ENCODE results near the gene EDEM1.
"Not testable (repeated sequence)": the region's sequence is repeated elsewhere in the genome, so short reads cannot be mapped to it uniquely, and the experiment has no call there.

EDEM1 gene

GRCh38 chr3:5172018-5172417, 15.5 kb upstream of the EDEM1 start:
- peaks cover 19% of the 10 kb centered on the region for H3K36me3 ChIP-seq (ENCODE audit: insufficient read depth, low read length)
- no peak overlapping the region for H2AFZ ChIP-seq (ENCODE audit: low read length, unreplicated experiment)
- no peak overlapping the region for H3K4me3 ChIP-seq (ENCODE audit: low read depth, low read length)
- H3K4me1 ChIP-seq (ENCODE audit: control insufficient read depth, insufficient read depth, low read length, unreplicated experiment): peaks cover 10% of the 10 kb centered on the region
- H3K79me2 ChIP-seq (ENCODE audit: control insufficient read depth, insufficient read depth, low read length, unreplicated experiment): peaks cover 35% of the 10 kb centered on the region
- no peak overlapping the region for H3K27ac ChIP-seq (ENCODE audit: low read depth, low read length)
- no peaks in the 10 kb centered on the region for H3K27me3 ChIP-seq (ENCODE audit: insufficient read depth, low read length)

GRCh38 chr3:5179036-5179435, 8.5 kb upstream of the EDEM1 start:
- not testable (repeated sequence) for H3K27ac ChIP-seq (ENCODE audit: low read depth, low read length); H3K4me3 ChIP-seq (ENCODE audit: low read depth, low read length); H3K4me1 ChIP-seq (ENCODE audit: control insufficient read depth, insufficient read depth, low read length, unreplicated experiment); H3K79me2 ChIP-seq (ENCODE audit: control insufficient read depth, insufficient read depth, low read length, unreplicated experiment); H2AFZ ChIP-seq (ENCODE audit: low read length, unreplicated experiment); H3K27me3 ChIP-seq (ENCODE audit: insufficient read depth, low read length)
- H3K36me3 ChIP-seq (ENCODE audit: insufficient read depth, low read length): peaks cover 26% of the 10 kb centered on the region

DNA sequence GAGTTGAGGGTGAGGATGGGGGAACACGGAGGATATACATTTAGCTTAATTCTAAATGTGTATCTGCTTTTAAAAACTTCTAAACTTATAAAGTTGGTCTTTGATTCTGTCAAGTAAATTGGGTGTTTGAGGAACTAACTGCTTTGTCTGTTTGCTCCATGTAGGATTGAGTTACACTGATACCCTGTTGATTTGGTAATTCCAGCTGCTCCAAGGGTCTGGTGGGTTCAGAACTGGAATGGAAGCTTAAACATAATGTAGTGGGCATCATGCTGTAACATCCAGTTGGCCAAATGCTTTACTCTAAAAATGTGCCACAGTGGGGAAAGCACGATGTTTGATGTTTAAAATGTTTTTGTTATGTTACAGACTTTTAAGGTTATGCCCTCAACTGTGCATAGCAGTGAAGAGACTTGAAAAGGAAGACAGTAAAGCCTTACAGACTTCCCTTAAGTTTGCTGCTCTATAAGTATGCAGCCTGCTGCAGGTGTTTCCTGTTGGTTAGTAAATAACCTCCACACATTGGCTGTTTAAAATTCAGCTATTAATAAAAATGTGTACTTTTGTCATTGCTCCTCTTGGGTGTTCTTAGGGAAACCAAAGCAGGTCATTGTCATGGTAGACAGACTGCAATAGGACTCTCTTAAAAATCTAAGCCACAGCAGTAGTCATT, 5.9 kb upstream of the EDEM1 start:
- H3K79me2 ChIP-seq (ENCODE audit: control insufficient read depth, insufficient read depth, low read length, unreplicated experiment): no peaks in the 10 kb centered on the region
- H3K27ac ChIP-seq (ENCODE audit: low read depth, low read length): no peak overlapping the region
- no peak overlapping the region for H3K4me3 ChIP-seq (ENCODE audit: low read depth, low read length)
- peaks cover 18% of the 10 kb centered on the region for H3K36me3 ChIP-seq (ENCODE audit: insufficient read depth, low read length)
- no peaks in the 10 kb centered on the region for H3K27me3 ChIP-seq (ENCODE audit: insufficient read depth, low read length)
- no peak overlapping the region for H2AFZ ChIP-seq (ENCODE audit: low read length, unreplicated experiment)
- peaks cover 12% of the 10 kb centered on the region for H3K4me1 ChIP-seq (ENCODE audit: control insufficient read depth, insufficient read depth, low read length, unreplicated experiment)

DNA sequence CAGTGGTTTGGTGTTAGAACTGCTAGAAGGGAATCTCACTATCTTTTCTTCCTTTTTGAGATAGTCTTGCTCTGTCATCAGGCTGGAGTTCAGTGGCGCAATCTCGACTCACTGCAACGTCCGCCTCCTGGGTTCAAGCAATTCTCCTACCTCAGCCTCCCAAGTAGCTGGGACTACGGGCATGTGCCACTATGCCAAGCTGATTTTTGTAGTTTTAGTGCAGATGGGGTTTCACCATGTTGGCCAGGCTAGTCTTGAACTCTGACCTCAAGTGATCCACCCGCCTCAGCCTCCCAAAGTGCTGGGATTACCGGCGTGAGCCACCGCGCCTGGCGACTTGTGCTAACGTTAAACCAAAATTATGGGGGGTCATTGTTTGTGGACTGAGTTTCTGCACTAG, 3.8 kb upstream of the EDEM1 start:
- not testable (repeated sequence) for H2AFZ ChIP-seq (ENCODE audit: low read length, unreplicated experiment); H3K27me3 ChIP-seq (ENCODE audit: insufficient read depth, low read length); H3K27ac ChIP-seq (ENCODE audit: low read depth, low read length); H3K4me3 ChIP-seq (ENCODE audit: low read depth, low read length)
- Histone ChIP-seq H3K79me2 (ENCODE audit: control insufficient read depth, insufficient read depth, low read length, unreplicated experiment) (peaks cover 12% of the 10 kb centered on the region), H3K36me3 (ENCODE audit: insufficient read depth, low read length) (peaks cover 14% of the 10 kb centered on the region), H3K4me1 (ENCODE audit: control insufficient read depth, insufficient read depth, low read length, unreplicated experiment) (peaks cover 12% of the 10 kb centered on the region)

- Histone ChIP-seq H3K27ac (ENCODE audit: low read depth, low read length) (no peak overlapping the region), H3K36me3 (ENCODE audit: insufficient read depth, low read length) (peaks cover 11% of the 10 kb centered on the region), H3K4me1 (ENCODE audit: control insufficient read depth, insufficient read depth, low read length, unreplicated experiment) (peaks cover 12% of the 10 kb centered on the region), H2AFZ (ENCODE audit: low read length, unreplicated experiment) (no peak overlapping the region), H3K4me3 (ENCODE audit: low read depth, low read length) (no peak overlapping the region), H3K79me2 (ENCODE audit: control insufficient read depth, insufficient read depth, low read length, unreplicated experiment) (peaks cover 19% of the 10 kb centered on the region), H3K27me3 (ENCODE audit: insufficient read depth, low read length) (no peaks in the 10 kb centered on the region)
Measured at GRCh38 chr3:5184499-5184898, 3.0 kb upstream of the EDEM1 start.

DNA sequence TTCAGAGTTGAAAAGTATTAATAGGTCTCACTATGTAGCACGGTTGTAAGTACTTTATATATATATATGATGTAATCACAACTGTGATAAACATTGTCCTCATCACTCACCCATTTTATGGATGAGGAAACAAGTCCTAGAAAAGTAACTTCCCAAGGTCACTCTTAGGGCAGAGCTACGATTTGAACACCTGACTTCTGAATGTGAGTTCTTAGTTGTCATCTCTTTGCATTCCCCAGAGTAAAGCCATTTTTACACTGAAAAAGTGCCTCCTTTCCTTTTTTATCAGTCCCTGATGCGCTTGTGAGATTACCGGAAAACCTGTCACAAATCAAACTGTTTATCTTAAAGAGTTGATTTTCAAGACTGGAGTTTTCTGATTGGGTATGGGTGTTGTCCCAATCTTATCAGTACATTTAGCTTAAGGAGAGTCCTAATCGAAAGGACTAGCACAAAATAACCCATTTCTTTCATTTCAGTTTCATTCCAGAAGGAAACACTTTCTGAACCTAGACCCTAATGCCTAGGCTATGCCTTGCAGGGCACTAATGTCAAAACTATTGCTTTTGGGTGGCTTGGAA, 2.3 kb upstream of the EDEM1 start:
- Histone ChIP-seq H3K27me3 (ENCODE audit: insufficient read depth, low read length) (no peaks in the 10 kb centered on the region), H3K4me3 (ENCODE audit: low read depth, low read length) (no peak overlapping the region), H3K27ac (ENCODE audit: low read depth, low read length) (no peak overlapping the region), H2AFZ (ENCODE audit: low read length, unreplicated experiment) (no peak overlapping the region), H3K4me1 (ENCODE audit: control insufficient read depth, insufficient read depth, low read length, unreplicated experiment) (peaks cover 18% of the 10 kb centered on the region), H3K36me3 (ENCODE audit: insufficient read depth, low read length) (peaks cover 11% of the 10 kb centered on the region; the same call in 1 of the 2 replicates), H3K79me2 (ENCODE audit: control insufficient read depth, insufficient read depth, low read length, unreplicated experiment) (peaks cover 26% of the 10 kb centered on the region)

DNA sequence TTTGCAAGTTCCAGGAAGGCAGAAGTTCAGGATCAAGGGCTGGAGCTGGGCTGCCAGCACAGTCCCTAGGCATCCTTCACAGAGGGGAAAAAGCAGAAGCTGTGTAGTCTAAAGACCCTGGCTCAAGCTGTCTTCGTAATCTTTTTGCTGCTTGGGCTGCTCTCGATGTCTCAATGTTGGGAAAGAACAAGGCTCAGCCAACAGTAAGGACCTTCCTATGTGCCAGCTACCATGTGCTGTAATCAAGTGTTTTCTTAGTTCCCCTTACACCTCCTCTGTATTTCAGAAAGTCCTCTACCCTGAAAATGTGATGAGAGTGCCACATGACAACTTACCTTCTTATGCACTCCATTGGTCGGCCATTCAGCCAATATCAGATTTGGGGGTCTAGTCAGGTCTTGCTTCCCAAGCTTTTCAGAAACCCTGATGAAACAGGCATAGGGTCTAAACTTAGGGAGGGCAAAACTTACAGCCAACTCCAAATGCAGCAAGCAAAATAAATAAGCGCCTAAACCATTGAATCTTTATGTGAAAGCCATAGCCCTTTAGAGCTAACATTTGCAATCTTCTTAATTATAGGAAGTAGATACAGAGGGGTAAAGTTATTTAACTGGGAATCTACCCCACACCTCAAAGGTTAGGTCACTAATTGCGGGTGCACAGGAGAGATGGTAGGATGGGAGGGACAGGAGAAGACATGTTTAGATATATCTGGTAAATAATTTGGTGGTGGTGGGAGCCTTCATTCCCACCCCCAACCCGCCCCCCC, 1.2 kb upstream of the EDEM1 start:
- H3K27me3 ChIP-seq (ENCODE audit: insufficient read depth, low read length): no peaks in the 10 kb centered on the region
- peaks cover 35% of the 10 kb centered on the region for H3K79me2 ChIP-seq (ENCODE audit: control insufficient read depth, insufficient read depth, low read length, unreplicated experiment)
- H3K4me3 ChIP-seq (ENCODE audit: low read depth, low read length): peak overlapping the region; percentile 80
- H3K4me1 ChIP-seq (ENCODE audit: control insufficient read depth, insufficient read depth, low read length, unreplicated experiment): peaks cover 22% of the 10 kb centered on the region
- peaks cover 9% of the 10 kb centered on the region; the same call in 1 of the 2 replicates for H3K36me3 ChIP-seq (ENCODE audit: insufficient read depth, low read length)
- H2AFZ ChIP-seq (ENCODE audit: low read length, unreplicated experiment): no peak overlapping the region
- H3K27ac ChIP-seq (ENCODE audit: low read depth, low read length): peak overlapping the region; percentile 75; the same call in 1 of the 2 replicates

GRCh38 chr3:5186858-5187155, 700 bp upstream of the EDEM1 start:
- peaks cover 4% of the 10 kb centered on the region; the same call in 1 of the 2 replicates for H3K36me3 ChIP-seq (ENCODE audit: insufficient read depth, low read length)
- H3K79me2 ChIP-seq (ENCODE audit: control insufficient read depth, insufficient read depth, low read length, unreplicated experiment): peaks cover 40% of the 10 kb centered on the region
- peaks cover 22% of the 10 kb centered on the region for H3K4me1 ChIP-seq (ENCODE audit: control insufficient read depth, insufficient read depth, low read length, unreplicated experiment)
- peak overlapping the region; percentile 75 for H3K27ac ChIP-seq (ENCODE audit: low read depth, low read length)
- peak overlapping the region; percentile 69 for H2AFZ ChIP-seq (ENCODE audit: low read length, unreplicated experiment)
- H3K27me3 ChIP-seq (ENCODE audit: insufficient read depth, low read length): no peaks in the 10 kb centered on the region
- peak overlapping the region; percentile 80 for H3K4me3 ChIP-seq (ENCODE audit: low read depth, low read length)

- Histone ChIP-seq H3K36me3 (ENCODE audit: insufficient read depth, low read length) (no peaks in the 10 kb centered on the region), H3K4me1 (ENCODE audit: control insufficient read depth, insufficient read depth, low read length, unreplicated experiment) (peaks cover 22% of the 10 kb centered on the region), H3K79me2 (ENCODE audit: control insufficient read depth, insufficient read depth, low read length, unreplicated experiment) (peaks cover 51% of the 10 kb centered on the region), H3K27ac (ENCODE audit: low read depth, low read length) (peak overlapping the region; percentile 62), H2AFZ (ENCODE audit: low read length, unreplicated experiment) (peak overlapping the region; percentile 83), H3K27me3 (ENCODE audit: insufficient read depth, low read length) (no peaks in the 10 kb centered on the region), H3K4me3 (ENCODE audit: low read depth, low read length) (peak overlapping the region; percentile 80)
Measured at GRCh38 chr3:5187920-5188418, 462 bp downstream of the EDEM1 start.

DNA sequence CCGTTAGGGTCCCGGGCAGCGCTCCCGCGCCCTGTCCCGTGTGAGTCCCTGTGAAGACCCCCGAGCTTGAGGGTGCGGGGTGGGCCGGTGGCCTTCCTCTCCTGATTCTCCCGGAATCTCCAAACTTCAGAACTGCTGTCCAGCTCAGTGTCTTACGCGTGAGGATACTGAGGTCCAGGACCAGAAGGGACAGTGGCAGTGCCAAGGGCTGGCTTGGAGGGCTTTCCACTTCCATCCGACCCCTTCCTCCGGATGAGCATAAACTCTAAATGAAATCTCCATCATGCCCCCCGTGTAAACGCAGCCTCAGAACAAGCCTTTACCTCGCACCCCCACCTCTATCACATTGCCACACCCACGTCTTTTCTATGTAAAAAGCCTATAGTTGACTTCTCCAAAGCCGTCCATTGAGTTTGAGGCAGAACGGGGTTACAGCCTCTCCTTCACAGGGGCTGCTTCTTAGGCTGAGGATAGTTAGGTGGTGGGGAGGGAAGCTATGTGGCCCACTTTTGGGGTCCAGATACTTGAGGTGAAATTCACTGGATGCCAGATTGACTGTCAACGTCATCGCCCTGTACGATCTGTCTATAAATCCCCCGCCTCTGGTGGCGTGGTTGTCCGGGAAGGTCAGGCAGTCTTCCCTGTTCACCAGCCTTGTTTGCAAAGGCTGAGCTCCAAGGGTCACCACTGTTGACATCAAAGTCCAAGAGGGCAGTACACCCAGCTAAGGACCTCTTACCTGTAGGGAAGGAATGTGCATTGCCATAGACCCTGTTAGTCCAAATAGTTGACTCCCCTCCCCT, 1.1 kb downstream of the EDEM1 start:
- Histone ChIP-seq H3K4me3 (ENCODE audit: low read depth, low read length) (peak overlapping the region; percentile 80), H3K79me2 (ENCODE audit: control insufficient read depth, insufficient read depth, low read length, unreplicated experiment) (peaks cover 56% of the 10 kb centered on the region), H3K4me1 (ENCODE audit: control insufficient read depth, insufficient read depth, low read length, unreplicated experiment) (peaks cover 22% of the 10 kb centered on the region), H3K27me3 (ENCODE audit: insufficient read depth, low read length) (no peaks in the 10 kb centered on the region), H3K36me3 (ENCODE audit: insufficient read depth, low read length) (no peaks in the 10 kb centered on the region), H3K27ac (ENCODE audit: low read depth, low read length) (peak overlapping the region; percentile 62), H2AFZ (ENCODE audit: low read length, unreplicated experiment) (peak overlapping the region; percentile 4)

Measured in ACC112 (cell line).